Upper lobe of left lung (tissue), 6 donors: ENCODE data around the gene TBX15. TPM values are rescaled to one million over a fixed set of nuclear protein-coding genes. Genes with fewer than 3 reads are reported as not detected.

Source experiments
- ATAC-seq, 2 donors: fragments of 200-7000 bp; cut with Tn5 transposase; one replicate each; pipeline ENCODE4 v1.9.1; 2022; ENCODE audit warnings: mild to moderate bottlenecking in 2 of 2, moderate library complexity in 2 of 2; ENCODE audit not compliant: low FRiP score in 2 of 2
- DNase-seq, 2 donors: peaks; one replicate each; pipeline ENCODE4 v3.0.0-alpha.2; 2019 to 2020
- H3K27ac ChIP-seq, 4 donors: fragments of 200-600 bp; sonication (generic); one replicate each; pipeline ENCODE4 v1.5.1; 2016 to 2019
- H3K27me3 ChIP-seq, 4 donors: fragments of 200-600 bp; sonication (generic); one replicate each; pipeline ENCODE4 v1.5.1; 2017 to 2019
- H3K36me3 ChIP-seq, 4 donors: fragments of 200-600 bp; sonication (generic); one replicate each; pipeline ENCODE4 v1.5.1; 2016 to 2019
- H3K4me1 ChIP-seq, 4 donors: fragments of 200-600 bp; sonication (generic); one replicate each; pipeline ENCODE4 v1.5.1; 2018 to 2019
- H3K4me3 ChIP-seq, 4 donors: fragments of 200-600 bp; sonication (generic); one replicate each; pipeline ENCODE4 v1.5.1; 2017 to 2019; ENCODE audit warnings: mild to moderate bottlenecking in 2 of 4, moderate library complexity in 1 of 4
- H3K9me3 ChIP-seq, 4 donors: fragments of 200-600 bp; sonication (generic); one replicate each; pipeline ENCODE4 v1.5.1; 2018 to 2019
- CTCF ChIP-seq, 6 experiments: fragments of 450-650 bp in 4 of 6; fragments of 200-600 bp in 2 of 6; sonication (generic) in 2 of 6; IDR thresholded peaks; one replicate each; pipeline ENCODE4 v1.5.1; 2016 to 2019; ENCODE audit warnings: antibody characterized with exemption in 6 of 6
- EP300 ChIP-seq, 4 donors: sonication (generic); formaldehyde crosslinking; IDR thresholded peaks; one replicate each; pipeline ENCODE4 v1.5.1; 2017; ENCODE audit warnings: antibody characterized with exemption in 4 of 4, control low read depth in 2 of 4
- POLR2A ChIP-seq, 4 donors: fragments of 450-650 bp; IDR thresholded peaks; one replicate each; pipeline ENCODE4 v1.5.1; 2016 to 2017; ENCODE audit warnings: antibody characterized with exemption in 4 of 4, mild to moderate bottlenecking in 2 of 4
- POLR2AphosphoS5 ChIP-seq, 2 donors: sonication (generic); formaldehyde crosslinking; IDR thresholded peaks; one replicate each; pipeline ENCODE4 v1.5.1; 2017; ENCODE audit warnings: antibody characterized with exemption in 2 of 2
- WGBS, 2 donors: methylation state at CpG; one replicate each; pipeline ENCODE4 v1.1.5; 2017 to 2018; 5-methylcytosine and 5-hydroxymethylcytosine counted together
- small RNA-seq, 4 donors: library from RNA; depleted of rRNA; stranded (forward); fragments of <200 nt; gene quantifications; one replicate each; pipeline ENCODE3, GENCODE V24; 2016
- total RNA-seq, 6 donors: library from RNA; depleted of rRNA in 4 of 6; stranded (reverse); fragments of >200 nt in 4 of 6; gene quantifications; one replicate each; pipeline versions ENCODE4 v1.1.0 to v1.2.1, GENCODE V29; 2016 to 2021
- donor health status: DM: no; HTN: no; CAD: no; lungs with moderate emphysema.
- donor health status: DM: no; HTN: yes; CAD: no; lungs with severe emphysema.

Gene TBX15
- total RNA-seq, 6 donors from 2014 or later, result 0.13 to 1.2 (median 0.39) TPM; not detected in 1

DNA sequence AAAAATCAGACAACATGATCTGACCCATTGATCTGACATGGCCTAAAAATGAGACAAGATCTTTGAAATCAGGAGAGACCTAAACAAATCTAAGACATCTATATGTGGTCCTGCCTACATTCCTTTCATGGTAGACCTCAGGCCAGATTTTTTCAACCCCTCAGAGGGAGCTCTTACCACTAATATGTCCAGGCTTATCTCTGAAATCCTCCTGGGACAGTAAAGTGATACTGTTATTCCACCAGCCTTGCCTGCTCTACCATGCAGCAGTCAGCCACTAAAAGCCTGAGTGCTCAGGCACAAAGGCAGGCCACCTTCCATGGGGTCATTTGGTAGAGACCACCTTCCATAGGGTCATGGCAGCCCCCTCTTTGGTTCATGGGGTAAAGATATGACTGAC is 126.9 kb downstream of the TBX15 start:
- TF ChIP-seq CTCF (IDR thresholded peaks at IDR 0.05) (no peak), EP300 (IDR thresholded peaks at IDR 0.05) (no peak), POLR2AphosphoS5 (IDR thresholded peaks at IDR 0.05) (no peak), POLR2A (IDR thresholded peaks at IDR 0.05) (no peak)
- DNase-seq (no peak), ATAC-seq (no peak)
- Histone ChIP-seq H3K4me3 (no peak overlapping the region), H3K4me1 (no peaks in the 10 kb centered on the region), H3K9me3 (no peaks in the 10 kb centered on the region), H3K36me3 (no peaks in the 10 kb centered on the region), H3K27ac (no peak overlapping the region), H3K27me3 (no peaks in the 10 kb centered on the region)

DNA sequence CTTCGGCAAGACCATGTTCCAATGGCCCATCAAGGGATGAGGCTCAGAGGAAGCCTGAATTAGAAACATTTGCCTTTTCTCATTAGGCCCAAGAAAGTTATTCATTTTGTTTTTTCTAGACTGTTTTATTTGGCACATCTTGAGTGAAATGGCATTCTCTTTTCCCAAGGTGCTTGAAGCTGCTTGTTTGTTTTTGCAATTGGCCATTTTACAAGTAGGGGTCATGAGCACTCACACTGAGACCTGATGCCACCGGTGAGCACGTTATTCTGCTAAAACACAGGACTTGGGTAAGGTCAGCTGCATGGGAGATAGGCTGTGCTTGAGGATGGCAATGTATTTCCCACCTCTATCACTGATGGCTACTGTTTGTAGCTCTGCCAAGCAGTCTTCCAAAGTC is 128.1 kb downstream of the TBX15 start:
- Histone ChIP-seq H3K27ac (no peak overlapping the region), H3K4me1 (no peaks in the 10 kb centered on the region), H3K36me3 (no peaks in the 10 kb centered on the region), H3K4me3 (no peak overlapping the region), H3K27me3 (no peaks in the 10 kb centered on the region), H3K9me3 (no peaks in the 10 kb centered on the region)
- ATAC-seq (no peak), DNase-seq (no peak)
- WGBS, 2 donors, result 67 to 72% methylated on average over 3 of the region's 3 CpGs
- TF ChIP-seq POLR2AphosphoS5 (IDR thresholded peaks at IDR 0.05), result no peak
- TF ChIP-seq POLR2A (IDR thresholded peaks at IDR 0.05), result no peak
- TF ChIP-seq EP300 (IDR thresholded peaks at IDR 0.05), result no peak
- TF ChIP-seq CTCF (IDR thresholded peaks at IDR 0.05), result no peak

DNA sequence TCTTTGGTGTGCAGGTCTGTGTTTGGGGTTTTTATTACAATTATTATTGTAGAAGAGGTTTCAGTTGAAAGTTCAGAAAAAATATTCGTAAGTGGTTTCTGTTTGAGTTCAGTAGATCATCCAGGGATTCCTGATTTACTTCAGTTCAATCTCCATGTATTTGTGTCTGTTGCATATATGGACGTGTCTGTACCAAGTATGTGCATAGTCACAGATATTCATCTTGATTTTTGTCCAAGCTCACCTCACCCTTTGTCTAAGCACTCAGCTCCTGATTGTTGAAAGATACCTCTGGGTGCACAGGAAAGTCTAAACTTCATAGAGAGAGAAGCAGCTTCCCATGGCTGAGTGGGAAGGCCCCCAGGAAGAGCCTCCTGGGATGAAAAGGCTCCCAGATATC is 141.7 kb downstream of the TBX15 start:
- Histone ChIP-seq H3K27me3 (no peaks in the 10 kb centered on the region), H3K4me3 (no peak overlapping the region), H3K27ac (no peak overlapping the region), H3K36me3 (no peaks in the 10 kb centered on the region), H3K4me1 (no peaks in the 10 kb centered on the region), H3K9me3 (no peaks in the 10 kb centered on the region)
- ATAC-seq, result no peak
- no peak for DNase-seq
- WGBS, 2 donors, result 77 to 82% methylated on average over 2 of the region's 2 CpGs
- TF ChIP-seq POLR2A (IDR thresholded peaks at IDR 0.05), result no peak
- no peak for TF ChIP-seq POLR2AphosphoS5 (IDR thresholded peaks at IDR 0.05)
- no peak for TF ChIP-seq CTCF (IDR thresholded peaks at IDR 0.05)
- no peak for TF ChIP-seq EP300 (IDR thresholded peaks at IDR 0.05)

DNA sequence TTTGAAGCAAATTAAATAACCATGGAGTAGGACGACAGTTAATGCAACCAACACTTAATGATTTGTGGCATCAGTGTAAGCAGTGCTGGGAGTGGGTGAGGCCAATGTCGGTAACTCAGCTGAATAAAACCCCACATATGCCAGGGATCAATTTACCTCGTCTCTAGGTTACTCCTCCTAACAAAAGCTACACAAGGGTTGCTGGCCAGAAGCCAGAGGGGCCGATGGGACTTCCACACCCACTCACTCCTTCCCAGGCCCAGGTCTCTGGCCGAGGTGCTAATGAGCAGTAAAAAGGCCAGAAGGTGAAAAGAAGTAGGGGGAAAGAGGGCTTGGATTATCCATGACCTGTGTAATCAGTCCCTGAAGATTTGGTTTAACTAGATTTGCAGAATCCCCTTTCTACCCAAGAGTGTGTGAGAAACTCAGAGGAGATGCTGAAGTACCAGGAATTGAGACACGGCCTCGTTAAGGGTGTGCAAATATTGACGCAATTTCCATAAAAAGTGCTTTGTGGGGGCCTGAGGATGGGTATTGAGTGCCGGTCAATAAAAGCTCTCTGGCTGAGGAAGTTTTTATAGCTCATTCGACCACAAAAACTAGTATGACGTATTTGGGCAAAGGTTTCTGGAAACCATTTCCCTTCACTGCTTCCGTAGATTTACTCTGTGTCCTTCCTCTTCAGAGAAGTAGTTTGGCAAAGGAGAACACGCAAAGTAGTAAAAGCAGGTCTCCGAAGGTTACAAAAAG is 145.5 kb downstream of the TBX15 start:
- no peaks in the 10 kb centered on the region for H3K9me3 ChIP-seq
- no peaks in the 10 kb centered on the region for H3K27me3 ChIP-seq
- H3K36me3 ChIP-seq, result no peaks in the 10 kb centered on the region
- H3K27ac ChIP-seq, result no peak overlapping the region
- TF ChIP-seq EP300 (IDR thresholded peaks at IDR 0.05) (no peak), CTCF (IDR thresholded peaks at IDR 0.05) (no peak), POLR2AphosphoS5 (IDR thresholded peaks at IDR 0.05) (no peak), POLR2A (IDR thresholded peaks at IDR 0.05) (no peak)
- no peak overlapping the region for H3K4me3 ChIP-seq
- H3K4me1 ChIP-seq, result no peaks in the 10 kb centered on the region
- ATAC-seq (peak in 1 of 2 donors; percentile 61), DNase-seq (peak in 1 of 2 donors; percentile 22)
- 41 to 42% methylated on average over 14 of the region's 14 CpGs for WGBS, 2 donors

DNA sequence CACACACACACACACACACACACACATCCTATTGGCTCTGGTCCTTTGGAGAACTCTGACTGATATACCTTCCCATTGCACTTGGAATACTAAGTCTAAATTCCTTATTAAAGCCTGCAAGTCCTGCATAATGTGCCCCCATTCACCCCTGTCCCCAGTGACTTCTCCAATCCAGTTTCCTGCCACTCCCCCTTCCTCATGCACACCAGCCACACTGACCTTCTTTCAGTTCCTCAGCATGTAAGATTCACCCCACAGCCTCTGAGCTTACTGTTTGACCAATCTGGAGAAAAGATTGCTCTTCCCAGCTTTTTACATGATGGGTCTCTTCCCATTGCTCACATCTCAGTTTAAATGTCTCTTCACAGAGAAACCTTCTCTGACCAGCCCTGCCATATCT is 146.6 kb downstream of the TBX15 start:
- Histone ChIP-seq H3K27me3 (no peaks in the 10 kb centered on the region), H3K4me3 (no peak overlapping the region), H3K27ac (no peak overlapping the region), H3K9me3 (no peaks in the 10 kb centered on the region), H3K4me1 (no peaks in the 10 kb centered on the region), H3K36me3 (no peaks in the 10 kb centered on the region)
- peak in 1 of 2 donors; percentile 56 for ATAC-seq
- TF ChIP-seq POLR2A (IDR thresholded peaks at IDR 0.05), result no peak
- no peak for DNase-seq

Small RNA genes within 50 kb of the gene (small RNA-seq; reads per million reads assigned to genes)
- gene AL139420.2, result 0 reads per million in 4 donors

Other genes with a start within 250 kb of the TBX15 start
- gene WARS2, start 152.3 kb upstream of the TBX15 start, total RNA-seq, result 10 to 100 TPM in 4 of 6 donors, 1 to 10 TPM in 2; 6.3 to 20.5 (median 13.5) TPM